Measurements from ENCODE around the gene PER2. TPM values are rescaled to one million over a fixed set of nuclear protein-coding genes. Genes with fewer than 3 reads are reported as not detected.

PER2 gene
- total and polyA plus RNA-seq, 2 of the 4 experiments (the other 2 are of a cell fraction) = 1.7 to 3.2 TPM

DNA sequence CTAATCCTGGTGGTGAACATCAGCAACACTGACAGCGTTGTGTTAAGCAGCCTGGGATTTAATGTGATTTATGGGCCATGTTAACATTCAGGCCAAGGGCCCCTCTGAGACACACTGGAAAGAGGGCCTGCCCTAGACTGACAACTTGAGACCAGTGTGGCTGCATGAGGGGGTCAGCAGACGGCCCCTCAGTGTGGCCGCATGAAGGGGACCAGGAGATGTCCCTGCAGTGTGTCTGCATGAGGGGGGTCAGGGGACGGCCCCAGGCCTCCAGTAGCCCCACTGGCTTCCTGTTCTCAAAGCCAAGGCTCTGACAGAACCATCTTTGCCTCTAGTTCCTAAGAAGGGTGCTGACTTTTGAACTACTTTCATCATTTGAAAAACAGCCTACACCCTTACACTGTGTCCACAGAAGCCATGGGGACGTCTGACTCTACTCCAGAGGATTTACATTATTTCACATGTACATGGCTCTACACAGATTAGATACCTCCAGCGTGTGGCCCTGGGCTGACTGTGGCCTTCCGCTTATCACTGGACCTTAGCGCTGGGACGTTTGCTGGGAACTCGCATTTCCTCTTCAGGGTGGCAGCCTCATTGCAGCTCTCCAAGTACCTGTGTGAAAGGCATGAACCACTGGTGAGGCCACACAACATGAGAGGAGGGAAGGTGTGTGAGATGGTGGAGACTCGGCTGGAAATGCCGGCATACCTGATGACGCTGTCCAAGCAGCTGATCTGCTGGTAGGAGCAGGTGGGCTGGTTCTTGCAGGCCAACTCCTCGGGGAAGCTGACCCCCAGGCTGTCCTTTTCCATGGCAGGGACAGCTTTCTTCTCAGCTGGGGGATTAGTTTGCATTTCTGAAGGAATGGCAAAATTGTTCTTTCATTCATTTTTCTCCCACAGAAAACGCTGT lies 30.4 kb downstream of the PER2 start:
- no peak overlapping the region for H4K8ac ChIP-seq (ENCODE audit: low read depth in 2 of 2, low read length in 2 of 2)
- H3K9me3 ChIP-seq (ENCODE audit: control insufficient read depth, insufficient read depth, low read length) = no peaks in the 10 kb centered on the region
- H2BK20ac ChIP-seq (ENCODE audit: low read depth, low read length) = no peak overlapping the region
- no peak overlapping the region for H3K14ac ChIP-seq (replicated peaks; ENCODE audit: low read depth, low read length)
- H3K27me3 ChIP-seq (ENCODE audit: control insufficient read depth, insufficient read depth, low read length) = no peaks in the 10 kb centered on the region
- dilution Hi-C loops (cut with HindIII; ENCODE audit: low sequenced_read_pairs, unreplicated experiment) (no loop called here), in situ Hi-C loops (cut with MboI; ENCODE audit: low sequenced_read_pairs) (no loop called here), intact Hi-C loops (cut with micrococcal nuclease) (no loop called here)
- no peak overlapping the region for H4K91ac ChIP-seq (ENCODE audit: insufficient read depth, low read depth, low read length)
- H3K9ac ChIP-seq (ENCODE audit: low read depth, low read length) = no peak overlapping the region
- ATAC-seq (ENCODE audit: low read depth) (no peak), DNase-seq (no peak)
- H3K4me2 ChIP-seq (ENCODE audit: low read depth, low read length) = no peak overlapping the region
- CTCF ChIA-PET = no interaction called here
- no peak overlapping the region for H3K27ac ChIP-seq (ENCODE audit: insufficient read depth, low read length)
- H4K5ac ChIP-seq (ENCODE audit: low read depth, low read length) = no peak overlapping the region
- H2BK120ac ChIP-seq (ENCODE audit: low read depth, low read length) = no peak overlapping the region
- POLR2A ChIA-PET (ENCODE audit: unreplicated experiment) = no interaction called here
- BruUV-seq (replicated peaks) = no TSS peak
- H3K18ac ChIP-seq (ENCODE audit: low read depth, low read length) = no peak overlapping the region
- no peak overlapping the region for H3K23ac ChIP-seq (ENCODE audit: low read depth, low read length)
- WGBS, 2 experiments (ENCODE audit: extremely low coverage in 2 of 2, insufficient read length in 1 of 2) = 60% methylated on average over 1 of the region's 15 CpGs; no CpG with 5 or more reads in 1 of the 2 experiments
- no peak overlapping the region for H2AK9ac ChIP-seq (replicated peaks; ENCODE audit: low read depth, low read length, poor library complexity)
- no peak for TF ChIP-seq MAZ (IDR thresholded peaks at IDR 0.05; ENCODE audit: borderline replicate concordance, low read depth, low read length)
- no peak overlapping the region for H3K4me3 ChIP-seq (ENCODE audit: insufficient read depth, low read depth, low read length)
- no peak overlapping the region for H3K56ac ChIP-seq (ENCODE audit: extremely low read depth, insufficient read depth, low read length)
- H3K9me1 ChIP-seq (ENCODE audit: insufficient read depth, low read length) = no peaks in the 10 kb centered on the region
- H3K4me1 ChIP-seq (ENCODE audit: control insufficient read depth, insufficient read depth, low read length) = peaks cover 5% of the 10 kb centered on the region; the same call in 1 of the 2 replicates
- H3K79me1 ChIP-seq (ENCODE audit: low read depth in 1 of 2, low read length in 2 of 2) = no peaks in the 10 kb centered on the region
- peaks cover 19% of the 10 kb centered on the region for H3K36me3 ChIP-seq (ENCODE audit: control insufficient read depth, insufficient read depth, low read length)
- H2BK15ac ChIP-seq (ENCODE audit: low read depth, low read length) = no peak overlapping the region
- H2BK5ac ChIP-seq (ENCODE audit: low read depth, low read length, poor library complexity, severe bottlenecking) = no peak overlapping the region
- no peak overlapping the region for H2AK5ac ChIP-seq (ENCODE audit: low read depth, low read length)
- H3K4ac ChIP-seq (ENCODE audit: low read depth, low read length) = no peak overlapping the region
- H4K20me1 ChIP-seq (ENCODE audit: insufficient read depth, low read length) = 0 out of 2 replicates have a peak, but pooled peaks cover 4% of the 10 kb centered on the region
- H2AFZ ChIP-seq (replicated peaks; ENCODE audit: low read length, poor library complexity) = no peak overlapping the region

All from IMR-90 (cell line).